Astrocyte (in vitro differentiated cells and primary cell): ENCODE measurements around the gene MYCBPAP.

Experiments used
- CTCF ChIP-seq: IDR thresholded peaks from 2 replicates; pipeline ENCODE4 v1.5.1; 2011; ENCODE audit warnings: low read depth, mild to moderate bottlenecking, inconsistent platforms, low read length, moderate library complexity; ENCODE audit not compliant: insufficient read depth
- EZH2 ChIP-seq: IDR thresholded peaks from 2 replicates; pipeline ENCODE4 v1.6.1; 2012; ENCODE audit warnings: mild to moderate bottlenecking, low read length, inconsistent platforms; ENCODE audit not compliant: insufficient read depth

- TF ChIP-seq CTCF (no peak), EZH2 (no peak)
Observed at GRCh38 chr17:50549256-50549941, 41.2 kb downstream of the MYCBPAP start.
